Measurements from ENCODE around the gene ROCK2.
A peak's percentile ranks its signal among the peaks of the same experiment; 100 is the strongest.
"Not testable (repeated sequence)": the region's sequence is repeated elsewhere in the genome, so short reads cannot be mapped to it uniquely, and the experiment has no call there.

Gene ROCK2

GRCh38 chr2:11261564-11261963 is 82.9 kb downstream of the ROCK2 start:
- not testable (repeated sequence) for DNase-seq

GRCh38 chr2:11260979-11261378 is 83.5 kb downstream of the ROCK2 start:
- no peak for DNase-seq

GRCh38 chr2:11257964-11258363 is 86.5 kb downstream of the ROCK2 start:
- no peak for DNase-seq

GRCh38 chr2:11257078-11257477 is 87.4 kb downstream of the ROCK2 start:
- no peak for DNase-seq

- DNase-seq = no peak
Measured at GRCh38 chr2:11256166-11256565, 88.3 kb downstream of the ROCK2 start.

GRCh38 chr2:11254100-11254536 is 90.3 kb downstream of the ROCK2 start:
- DNase-seq = no peak

GRCh38 chr2:11252458-11252857 is 92.0 kb downstream of the ROCK2 start:
- not testable (repeated sequence) for DNase-seq

GRCh38 chr2:11250400-11251196 is 93.8 kb downstream of the ROCK2 start:
- DNase-seq = no peak

- DNase-seq = no peak
Measured at GRCh38 chr2:11245322-11245721, 99.1 kb downstream of the ROCK2 start.

GRCh38 chr2:11244091-11244826 is 100.2 kb downstream of the ROCK2 start:
- DNase-seq = no peak

- no peak for DNase-seq
Measured at GRCh38 chr2:11243512-11243911, 100.9 kb downstream of the ROCK2 start.

- no peak for DNase-seq
Measured at GRCh38 chr2:11242542-11243174, 101.8 kb downstream of the ROCK2 start.

- no peak for DNase-seq
Measured at GRCh38 chr2:11241412-11242203, 102.8 kb downstream of the ROCK2 start.

GRCh38 chr2:11239666-11240462 is 104.6 kb downstream of the ROCK2 start:
- no peak for DNase-seq

- DNase-seq = no peak
Measured at GRCh38 chr2:11239147-11239546, 105.3 kb downstream of the ROCK2 start.

- DNase-seq = no peak
Measured at GRCh38 chr2:11237122-11237521, 107.3 kb downstream of the ROCK2 start.

GRCh38 chr2:11236335-11236734 is 108.1 kb downstream of the ROCK2 start:
- DNase-seq = no peak

- no peak for DNase-seq
Measured at GRCh38 chr2:11235583-11235982, 108.9 kb downstream of the ROCK2 start.

- DNase-seq = peak; percentile 13
Measured at GRCh38 chr2:11234309-11234708, 110.1 kb downstream of the ROCK2 start.

GRCh38 chr2:11231193-11231592 is 113.2 kb downstream of the ROCK2 start:
- DNase-seq = not testable (repeated sequence)

GRCh38 chr2:11228692-11229091 is 115.7 kb downstream of the ROCK2 start:
- DNase-seq = no peak

- DNase-seq = no peak
Measured at GRCh38 chr2:11227595-11227994, 116.8 kb downstream of the ROCK2 start.
